Measurements from ENCODE around the gene KNSTRN.

Gene KNSTRN

DNA sequence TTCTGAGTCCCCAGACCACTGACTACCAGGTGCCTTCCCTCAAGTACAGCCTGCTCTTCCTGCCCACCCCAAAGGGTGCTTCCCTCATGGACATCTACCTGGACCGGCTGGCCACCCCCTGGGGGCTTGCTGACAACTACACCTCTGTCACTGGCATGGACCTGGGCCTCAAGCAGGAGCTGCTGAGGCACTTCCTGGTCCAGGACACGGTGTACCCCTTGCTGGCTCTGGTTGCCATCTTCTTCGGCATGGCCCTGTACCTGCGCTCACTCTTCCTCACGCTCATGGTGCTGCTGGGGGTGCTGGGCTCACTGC lies 15.2 kb upstream of the KNSTRN start:
- DNase-seq, result no peak

GRCh38 chr15:40367686-40368611 lies 14.6 kb upstream of the KNSTRN start:
- DNase-seq, result peak; percentile 81

DNA sequence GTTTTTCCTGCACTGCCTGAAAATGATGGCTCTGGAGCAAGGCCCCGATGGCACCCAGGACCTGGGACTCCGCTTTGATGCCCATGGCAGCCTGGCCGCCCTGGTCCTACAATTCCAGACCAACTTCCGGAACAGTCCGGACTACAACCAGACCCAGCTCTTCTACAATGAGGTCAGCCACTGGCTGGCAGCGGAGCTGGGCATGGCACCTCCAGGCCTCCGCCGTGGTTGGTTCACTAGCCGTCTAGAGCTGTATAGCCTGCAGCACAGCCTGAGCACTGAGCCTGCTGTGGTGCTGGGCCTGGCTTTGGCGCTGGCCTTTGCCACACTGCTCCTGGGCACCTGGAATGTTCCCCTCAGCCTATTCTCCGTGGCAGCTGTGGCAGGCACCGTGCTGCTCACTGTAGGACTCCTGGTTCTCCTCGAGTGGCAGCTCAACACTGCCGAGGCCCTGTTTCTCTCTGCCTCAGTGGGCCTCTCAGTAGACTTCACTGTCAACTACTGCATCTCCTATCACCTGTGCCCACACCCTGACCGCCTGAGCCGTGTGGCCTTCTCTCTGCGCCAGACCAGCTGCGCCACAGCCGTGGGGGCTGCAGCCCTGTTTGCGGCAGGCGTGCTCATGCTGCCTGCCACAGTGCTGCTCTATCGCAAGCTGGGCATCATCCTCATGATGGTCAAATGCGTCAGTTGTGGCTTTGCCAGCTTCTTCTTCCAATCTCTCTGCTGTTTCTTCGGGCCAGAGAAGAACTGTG lies 13.6 kb upstream of the KNSTRN start:
- DNase-seq, result no peak

- no peak for DNase-seq
Observed at GRCh38 chr15:40369474-40369869, 13.0 kb upstream of the KNSTRN start.

DNA sequence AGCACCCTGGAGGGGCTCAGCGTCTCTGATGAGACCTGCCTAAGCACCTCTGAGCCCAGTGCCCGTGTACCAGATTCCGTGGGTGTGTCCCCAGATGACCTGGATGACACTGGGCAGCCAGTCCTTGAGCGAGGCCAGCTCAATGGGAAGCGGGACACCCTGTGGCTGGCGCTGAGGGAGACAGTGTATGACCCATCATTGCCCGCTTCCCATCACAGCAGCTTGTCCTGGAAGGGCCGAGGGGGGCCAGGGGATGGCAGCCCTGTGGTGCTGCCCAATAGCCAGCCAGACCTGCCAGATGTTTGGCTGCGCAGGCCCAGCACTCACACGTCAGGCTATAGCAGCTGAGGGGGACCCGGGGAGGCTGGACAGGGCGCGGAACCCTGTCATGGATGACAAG lies 12.6 kb upstream of the KNSTRN start:
- DNase-seq, result no peak

GRCh38 chr15:40372981-40373380 lies 9.5 kb upstream of the KNSTRN start:
- DNase-seq, result no peak

- no peak for DNase-seq
Observed at GRCh38 chr15:40377606-40378005, 4.9 kb upstream of the KNSTRN start.

GRCh38 chr15:40379374-40379773 lies 3.1 kb upstream of the KNSTRN start:
- DNase-seq, result no peak

DNA sequence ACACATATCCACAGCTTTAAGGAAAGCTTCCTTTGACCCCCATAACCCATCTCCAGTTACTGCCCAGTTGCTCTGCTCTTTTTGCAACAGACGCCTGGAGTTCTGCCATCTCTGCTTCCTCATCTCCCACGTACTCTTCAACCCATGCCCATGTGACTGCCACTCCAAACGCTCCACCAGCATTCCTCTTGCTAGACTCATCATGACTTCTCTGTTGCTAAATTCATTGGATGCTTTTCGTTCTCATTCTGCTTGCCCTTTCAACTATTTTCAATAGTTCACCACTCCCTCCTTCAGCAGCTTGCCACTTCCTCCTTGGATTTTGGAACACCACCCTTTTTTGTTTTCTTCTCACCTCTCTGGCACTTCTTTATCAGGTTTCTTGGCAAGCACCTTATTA lies 2.7 kb upstream of the KNSTRN start:
- DNase-seq, result no peak

DNA sequence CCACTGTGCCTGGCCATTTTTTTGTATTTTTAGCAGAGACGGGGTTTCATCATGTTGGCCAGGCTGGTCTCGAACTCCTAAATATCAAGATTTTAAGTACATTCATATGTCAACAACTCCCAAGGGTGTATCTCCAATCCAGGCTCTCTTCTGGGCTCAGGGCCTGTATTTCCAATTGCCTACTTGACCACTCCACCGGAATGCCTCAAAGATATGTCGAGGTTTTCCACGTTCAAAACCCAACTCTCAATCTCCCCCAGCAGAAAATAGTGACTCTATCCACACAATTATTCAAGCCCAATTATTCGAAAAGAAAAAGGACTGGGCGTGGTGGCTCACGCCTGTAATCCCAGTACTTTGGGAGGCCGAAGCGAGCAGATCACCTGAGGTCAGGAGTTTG lies 1.9 kb upstream of the KNSTRN start:
- DNase-seq, result no peak

GRCh38 chr15:40381818-40382529 lies 547 bp upstream of the KNSTRN start:
- DNase-seq, result no peak

GRCh38 chr15:40386480-40386879 lies 4.0 kb downstream of the KNSTRN start:
- DNase-seq, result no peak

DNA sequence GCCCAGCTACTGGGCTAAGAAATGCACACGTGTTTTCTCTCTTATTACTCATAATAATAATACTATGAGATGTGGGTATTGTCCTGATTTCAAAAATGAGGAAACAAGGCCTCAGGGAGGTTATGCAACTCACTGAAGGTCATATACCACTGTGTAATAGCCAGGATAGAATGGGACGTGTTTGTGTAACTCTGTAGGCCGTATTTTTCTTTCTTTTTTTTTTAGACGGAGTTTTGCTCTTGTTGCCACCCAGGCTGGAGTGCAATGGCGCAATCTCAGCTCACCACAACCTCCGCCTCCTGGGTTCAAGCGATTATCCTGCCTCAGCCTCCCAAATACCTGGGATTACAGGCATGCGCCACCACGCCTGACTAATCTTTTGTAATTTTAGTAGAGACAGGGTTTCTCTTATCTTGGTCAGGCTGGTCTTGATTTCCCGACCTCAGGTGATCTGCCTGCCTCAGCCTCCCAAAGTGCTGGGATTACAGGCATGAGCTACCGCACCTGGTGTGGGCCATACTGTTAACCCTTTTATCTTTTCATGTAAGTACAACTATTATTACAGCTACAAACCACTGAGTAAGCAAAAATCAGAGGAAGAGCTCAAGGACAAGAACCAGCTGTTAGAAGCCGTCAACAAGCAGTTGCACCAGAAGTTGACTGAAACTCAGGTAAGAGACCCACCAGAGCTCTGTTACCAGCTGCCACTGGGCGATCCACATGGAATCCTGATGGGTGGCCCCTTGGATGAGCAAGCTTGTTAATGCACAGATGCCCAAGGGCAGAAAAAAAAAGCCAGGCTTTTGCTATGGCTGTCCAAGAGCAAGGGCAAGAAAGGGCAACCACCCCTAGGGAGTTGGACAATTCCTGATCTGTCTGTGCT lies 6.7 kb downstream of the KNSTRN start:
- DNase-seq, result no peak

- no peak for DNase-seq
Observed at GRCh38 chr15:40389824-40390595, 7.5 kb downstream of the KNSTRN start.

DNA sequence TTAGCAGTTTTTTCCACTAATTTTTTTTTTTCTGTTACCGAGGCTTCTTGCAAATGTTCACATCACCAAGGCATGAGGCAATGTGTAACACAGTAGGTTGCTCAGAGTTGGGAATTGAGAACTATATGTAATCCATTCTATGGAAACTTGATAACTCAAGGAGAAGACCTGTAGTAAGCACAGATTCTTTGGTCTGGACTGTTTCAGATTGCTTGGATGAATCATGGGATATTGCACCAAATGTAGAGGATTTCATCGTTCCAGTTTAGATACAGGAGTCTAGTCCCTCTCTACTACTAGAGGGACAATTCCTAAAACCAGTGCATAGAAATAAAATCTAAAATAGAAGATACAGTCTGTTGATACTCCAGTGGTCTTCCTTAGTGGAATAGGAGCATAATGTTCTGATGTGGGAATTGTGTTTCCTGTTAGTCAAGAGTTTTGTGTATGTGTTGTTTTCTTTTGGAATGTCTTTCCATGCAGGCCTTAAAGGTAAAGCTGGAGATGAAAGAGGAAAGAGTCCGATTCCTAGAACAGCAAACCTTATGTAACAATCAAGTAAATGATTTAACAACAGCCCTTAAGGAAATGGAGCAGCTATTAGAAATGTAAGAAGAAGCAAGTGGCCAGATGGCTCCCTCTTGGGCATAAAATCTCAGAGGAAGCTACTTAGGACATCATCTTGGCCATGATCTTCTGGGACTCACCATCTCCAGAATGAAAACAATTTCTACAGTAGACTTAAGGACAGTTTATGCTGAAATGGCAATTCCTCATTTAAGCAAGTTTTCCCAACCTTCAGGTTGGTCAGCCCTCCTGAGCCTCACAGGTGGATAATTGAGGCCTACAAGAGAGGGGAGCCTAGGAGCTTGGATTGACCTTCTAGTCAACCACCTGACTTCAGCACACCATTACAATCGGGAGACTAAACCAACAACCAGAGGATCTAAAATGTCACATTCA lies 10.7 kb downstream of the KNSTRN start:
- no peak for DNase-seq

DNA sequence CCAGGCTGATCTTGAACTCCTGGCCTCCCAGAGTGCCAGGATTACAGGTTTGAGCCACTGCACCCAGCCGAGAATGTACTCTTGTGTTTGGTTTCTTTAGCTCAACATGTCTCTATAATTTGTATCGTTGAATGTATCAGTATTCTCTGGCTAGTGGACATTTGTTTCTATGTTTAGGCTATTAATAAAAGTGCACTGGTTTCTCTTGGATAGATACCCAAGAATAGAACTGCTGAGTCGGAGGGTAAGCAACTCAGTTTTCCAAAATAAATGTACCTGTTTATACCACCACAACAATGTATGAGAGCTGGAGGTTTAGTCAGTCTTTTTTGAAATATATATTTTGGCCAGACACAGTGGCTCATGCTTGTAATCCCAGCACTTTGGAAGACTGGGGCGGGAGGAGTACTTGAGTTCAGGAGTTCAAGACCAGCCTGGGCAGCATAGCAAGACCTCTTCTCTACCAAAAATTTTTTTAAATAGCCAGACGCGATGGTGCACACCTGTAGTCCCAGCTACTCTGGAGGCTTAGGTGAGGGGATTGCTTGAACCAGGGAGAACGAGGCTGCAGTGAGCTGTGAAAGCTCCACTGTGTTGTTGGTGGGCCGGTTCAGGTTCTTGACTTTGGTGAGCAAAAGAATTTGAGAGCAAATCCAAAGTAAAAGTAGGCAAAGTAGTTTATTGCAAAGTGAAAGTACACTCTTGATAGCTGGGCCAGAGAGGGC lies 15.3 kb downstream of the KNSTRN start:
- DNase-seq, result no peak

DNA sequence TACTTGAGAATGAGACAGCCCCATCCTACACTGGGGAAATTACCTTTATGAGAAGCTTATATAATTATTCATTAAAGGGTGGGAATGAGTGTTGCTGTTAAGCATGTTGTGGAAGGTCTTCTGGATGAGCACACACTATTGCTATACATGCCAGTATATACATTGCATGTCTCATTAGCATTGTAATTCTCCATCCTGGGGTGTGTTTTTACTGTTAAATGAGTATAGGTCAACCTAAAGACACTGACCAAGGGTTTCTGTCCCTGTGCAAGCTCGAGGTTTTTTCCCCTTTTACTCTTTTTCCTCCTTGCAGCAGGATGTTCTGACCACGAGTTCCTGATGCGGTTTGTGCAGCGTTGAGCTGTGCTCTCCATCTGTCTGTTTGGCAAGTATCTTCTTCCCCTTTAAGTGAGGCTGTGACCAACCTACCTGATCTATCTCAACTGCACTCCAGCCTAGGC lies 15.9 kb downstream of the KNSTRN start:
- no peak for DNase-seq

DNA sequence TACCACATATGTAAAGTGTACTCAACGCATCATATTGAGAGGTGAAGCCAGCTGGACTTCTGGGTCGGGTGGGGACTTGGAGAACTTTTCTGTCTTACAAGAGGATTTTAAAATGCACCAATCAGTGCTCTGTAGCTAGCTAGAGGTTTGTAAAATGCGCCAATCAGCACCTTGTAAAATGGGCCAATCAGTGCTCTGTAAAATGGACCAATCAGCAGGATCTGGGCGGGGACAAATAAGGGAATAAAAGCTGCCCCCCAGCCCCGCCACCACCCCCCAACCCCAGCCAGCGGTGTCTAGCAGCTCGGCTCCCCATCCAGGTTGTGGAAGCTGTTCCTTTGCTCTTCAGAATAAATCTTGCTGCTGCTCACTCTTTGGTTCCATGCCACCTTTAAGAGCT lies 16.8 kb downstream of the KNSTRN start:
- DNase-seq, result no peak

GRCh38 chr15:40405501-40406381 lies 23.2 kb downstream of the KNSTRN start, which contains the start of gene IVD:
IVD (plus strand) TSS chr15:40405795; CDS start chr15:40405828, 33 bp downstream.
- peak; percentile 80 for DNase-seq

All from activated CD4-positive, CD25-positive, alpha-beta regulatory T cell treated with anti-CD3 and anti-CD28 coated beads, Interleukin-2, amount 50 U/mL, for 72 hours (primary cell).